H1 (cell line): ENCODE data around the gene NAV2. TPM values are rescaled to one million over a fixed set of nuclear protein-coding genes. Genes with fewer than 3 reads are reported as not detected.

Experiments used
- CTCF ChIA-PET: fragments of 300-600 bp; sonication (Branson Sonifier 250); formaldehyde crosslinking; loops from one replicate; lab custom pipeline; 2021; ENCODE audit not compliant: partially characterized antibody; lab: Charles Lee
- POLR2A ChIA-PET: fragments of 300-600 bp; sonication (Branson Sonifier 250); formaldehyde crosslinking; loops from one replicate; lab custom pipeline; 2021; ENCODE audit warnings: inconsistent platforms; ENCODE audit not compliant: partially characterized antibody; lab: Charles Lee
- DNase-seq, 2 experiments: peaks; one replicate each; pipeline versions ENCODE4 v3.0.0 to v3.0.0-alpha.2; 2010 to 2022; ENCODE audit warnings: low spot score in 2 of 2, low read depth in 1 of 2, mixed read lengths in 1 of 2
- FAIRE-seq: peaks from 2 replicates; lab custom pipeline; 2011; peaks lifted over from hg19 to GRCh38; lab: Jason Lieb, UNC
- H2AFZ ChIP-seq: 2 replicates; pipeline ENCODE4 v1.8.1; 2012; ENCODE audit warnings: low read length, inconsistent platforms
- H2AK5ac ChIP-seq: 2 replicates; pipeline ENCODE4 v1.6.1; 2013; ENCODE audit warnings: low read depth, low read length
- H2BK120ac ChIP-seq: replicated peaks from 2 replicates; pipeline ENCODE3; 2013; ENCODE audit warnings: low read depth, low read length, inconsistent platforms
- H2BK12ac ChIP-seq: 2 replicates; pipeline ENCODE4 v1.6.1; 2013; ENCODE audit warnings: low read depth, low read length
- H2BK15ac ChIP-seq: 2 replicates; pipeline ENCODE4 v1.6.1; 2013; ENCODE audit warnings: low read length
- H2BK20ac ChIP-seq: 2 replicates; pipeline ENCODE4 v1.6.1; 2013; ENCODE audit warnings: low read length
- H2BK5ac ChIP-seq: 2 replicates; pipeline ENCODE4 v1.6.1; 2013; ENCODE audit warnings: low read depth, low read length
- H3K14ac ChIP-seq: 2 replicates; pipeline ENCODE4 v1.6.1; 2013; ENCODE audit warnings: inconsistent platforms; ENCODE audit not compliant: insufficient read length
- H3K18ac ChIP-seq: 2 replicates; pipeline ENCODE4 v1.6.1; 2013; ENCODE audit warnings: low read length; ENCODE audit errors: extremely low read depth
- H3K23ac ChIP-seq: 2 replicates; pipeline ENCODE4 v1.6.1; 2013; ENCODE audit warnings: inconsistent platforms; ENCODE audit not compliant: insufficient read length
- H3K23me2 ChIP-seq: 2 replicates; pipeline ENCODE4 v1.6.1; 2013; ENCODE audit warnings: low read depth, low read length
- H3K27ac ChIP-seq: 2 replicates; pipeline ENCODE4 v1.6.1; 2011; ENCODE audit warnings: low read depth, low read length, inconsistent platforms
- H3K27me3 ChIP-seq, 4 experiments: replicated peaks in 1 of 4; 1 replicate in 1 of 4; 2 replicates in 3 of 4; pipeline versions ENCODE4 v1.6.1 to v1.8.1; 2011 to 2013; ENCODE audit warnings: low read length in 3 of 4, mild to moderate bottlenecking in 3 of 4, inconsistent platforms in 2 of 4, mixed read lengths in 2 of 4, moderate library complexity in 1 of 4; ENCODE audit not compliant: control insufficient read depth in 3 of 4, insufficient read depth in 3 of 4; ENCODE audit errors: extremely low read depth in 1 of 4
- H3K36me3 ChIP-seq, 4 experiments: 2 replicates each; pipeline versions ENCODE4 v1.6.1 to v1.8.1; 2011 to 2013; ENCODE audit warnings: mild to moderate bottlenecking in 4 of 4, low read length in 3 of 4, moderate library complexity in 2 of 4, control low read depth in 1 of 4, inconsistent platforms in 1 of 4; ENCODE audit not compliant: insufficient read depth in 4 of 4, control insufficient read depth in 2 of 4
- H3K4ac ChIP-seq: replicated peaks from 2 replicates; pipeline ENCODE3; 2013; ENCODE audit warnings: low read length, low read depth, mixed read lengths, inconsistent platforms; ENCODE audit not compliant: insufficient read length
- H3K4me1 ChIP-seq, 4 experiments: replicated peaks in 1 of 4; 1 replicate in 1 of 4; 2 replicates in 3 of 4; pipeline versions ENCODE4 v1.6.1 to v1.8.1; 2011 to 2013; ENCODE audit warnings: low read length in 3 of 4, inconsistent platforms in 2 of 4, mixed read lengths in 1 of 4; ENCODE audit not compliant: insufficient read depth in 4 of 4, control insufficient read depth in 3 of 4
- H3K4me2 ChIP-seq, 2 experiments: 2 replicates each; pipeline versions ENCODE4 v1.6.1 to v1.8.1; 2011 to 2013; ENCODE audit warnings: low read depth in 2 of 2, low read length in 2 of 2, control low read depth in 1 of 2, inconsistent platforms in 1 of 2, mild to moderate bottlenecking in 1 of 2; ENCODE audit not compliant: insufficient read depth in 1 of 2
- H3K4me3 ChIP-seq, 4 experiments: fragments of 200-600, 300-600 bp in 1 of 4; sonication (generic), shearing (Covaris generic), sonication (Bioruptor Twin) in 1 of 4; 2 replicates each; pipeline versions ENCODE4 v1.5.1 to v1.8.1; 2011 to 2016; ENCODE audit warnings: low read length in 4 of 4, low read depth in 3 of 4, control low read depth in 2 of 4, inconsistent platforms in 2 of 4, mild to moderate bottlenecking in 2 of 4, mixed read lengths in 1 of 4, moderate library complexity in 1 of 4; ENCODE audit not compliant: insufficient read depth in 2 of 4; ENCODE audit errors: extremely low read depth in 1 of 4
- H3K56ac ChIP-seq: replicated peaks from 2 replicates; pipeline ENCODE3; 2013; ENCODE audit warnings: low read depth, mild to moderate bottlenecking, mixed read lengths, low read length, inconsistent platforms; ENCODE audit not compliant: insufficient read length
- H3K79me1 ChIP-seq: 2 replicates; pipeline ENCODE4 v1.6.1; 2013; ENCODE audit warnings: low read depth, low read length, control low read depth
- H3K79me2 ChIP-seq, 2 experiments: 2 replicates each; pipeline versions ENCODE4 v1.6.1 to v1.8.1; 2012 to 2013; ENCODE audit warnings: low read length in 2 of 2, mild to moderate bottlenecking in 2 of 2, inconsistent platforms in 1 of 2; ENCODE audit not compliant: insufficient read depth in 2 of 2, control insufficient read depth in 1 of 2
- H3K9ac ChIP-seq, 4 experiments: replicated peaks in 1 of 4; 1 replicate in 1 of 4; 2 replicates in 3 of 4; pipeline versions ENCODE4 v1.6.1 to v1.8.1; 2011 to 2013; ENCODE audit warnings: low read depth in 3 of 4, low read length in 3 of 4, control low read depth in 2 of 4, mild to moderate bottlenecking in 2 of 4, moderate library complexity in 2 of 4, inconsistent platforms in 1 of 4; ENCODE audit errors: extremely low read depth in 1 of 4
- H3K9me3 ChIP-seq, 2 experiments: 2 replicates each; pipeline versions ENCODE4 v1.6.1 to v1.8.1; 2012 to 2013; ENCODE audit warnings: mild to moderate bottlenecking in 2 of 2, moderate library complexity in 2 of 2, control low read depth in 1 of 2, inconsistent platforms in 1 of 2, low read depth in 1 of 2, low read length in 1 of 2, mixed read lengths in 1 of 2; ENCODE audit not compliant: insufficient read depth in 2 of 2
- H4K20me1 ChIP-seq, 2 experiments: replicated peaks in 1 of 2; 2 replicates each; pipeline versions ENCODE3 to v1.8.1; 2011 to 2013; ENCODE audit warnings: inconsistent platforms in 2 of 2, low read length in 2 of 2, mild to moderate bottlenecking in 1 of 2; ENCODE audit not compliant: insufficient read depth in 2 of 2, control insufficient read depth in 1 of 2
- H4K5ac ChIP-seq: 2 replicates; pipeline ENCODE4 v1.6.1; 2013; ENCODE audit warnings: low read length, low read depth, mixed read lengths, inconsistent platforms; ENCODE audit not compliant: insufficient read length
- H4K8ac ChIP-seq: 2 replicates; pipeline ENCODE4 v1.8.0; 2013; ENCODE audit warnings: mild to moderate bottlenecking, moderate library complexity, low read length, inconsistent platforms; ENCODE audit not compliant: insufficient read depth; ENCODE audit errors: extremely low read depth
- H4K91ac ChIP-seq: replicated peaks from 2 replicates; pipeline ENCODE3; 2013; ENCODE audit warnings: low read length, mixed read lengths, inconsistent platforms; ENCODE audit not compliant: insufficient read length
- FOSL1 ChIP-seq: IDR thresholded peaks from 2 replicates; pipeline ENCODE4 v1.6.1; 2011; ENCODE audit warnings: mild to moderate bottlenecking, low read depth, low read length, moderate library complexity; ENCODE audit not compliant: insufficient read depth
- GTF2F1 ChIP-seq: IDR thresholded peaks from 2 replicates; pipeline ENCODE4 v1.6.1; 2012; ENCODE audit warnings: low read depth, low read length, improper control_type of control experiment, borderline replicate concordance
- HDAC2 ChIP-seq, 2 experiments: fragments of 300-600 bp in 1 of 2; sonication (generic) in 1 of 2; IDR thresholded peaks; 2 replicates each; pipeline ENCODE4 v1.6.1; 2011 to 2012; ENCODE audit warnings: low read depth in 2 of 2, low read length in 2 of 2, mild to moderate bottlenecking in 2 of 2, moderate library complexity in 2 of 2, borderline replicate concordance in 1 of 2, inconsistent platforms in 1 of 2
- KDM1A ChIP-seq: fragments of 200-600, 300-600 bp; sonication (generic); IDR thresholded peaks from 2 replicates; pipeline ENCODE4 v1.7.1; 2016; ENCODE audit warnings: mild to moderate bottlenecking, low read length, borderline replicate concordance
- KDM4A ChIP-seq: IDR thresholded peaks from one replicate; pipeline ENCODE4 v1.7.1; 2012; ENCODE audit warnings: low read depth, mild to moderate bottlenecking, moderate library complexity, low read length, inconsistent platforms; ENCODE audit not compliant: severe bottlenecking
- SRF ChIP-seq: IDR thresholded peaks from 2 replicates; pipeline ENCODE4 v1.6.1; 2011; ENCODE audit warnings: mild to moderate bottlenecking, low read depth, low read length, moderate library complexity
- TEAD4 ChIP-seq: IDR thresholded peaks from 2 replicates; pipeline ENCODE4 v1.6.1; 2012; ENCODE audit warnings: low read depth, low read length, inconsistent platforms, mixed read lengths
- YY1 ChIP-seq: IDR thresholded peaks from 2 replicates; pipeline ENCODE4 v1.6.1; 2011; ENCODE audit warnings: low read depth, mild to moderate bottlenecking, low read length
- WGBS, 2 experiments: shearing (Covaris generic) in 1 of 2; methylation state at CpG; one replicate each; pipeline versions ENCODE4 v1.1.6 to v1.1.7; 2013 to 2015; ENCODE audit warnings: low lambda C conversion rate in 2 of 2, mixed read lengths in 2 of 2, inconsistent platforms in 1 of 2, low coverage in 1 of 2, missing lambda C conversion rate in 1 of 2; ENCODE audit not compliant: insufficient replicate concordance in 2 of 2, insufficient coverage in 1 of 2, insufficient read length in 1 of 2; ENCODE audit errors: extremely low coverage in 1 of 2, missing lambda C conversion rate in 1 of 2; 5-methylcytosine and 5-hydroxymethylcytosine counted together
- polyA plus RNA-seq, 7 experiments: library from polyadenylated mRNA; depleted of rRNA in 3 of 7; stranded (reverse) in 5 of 7; unstranded in 2 of 7; fragments of >200 nt in 5 of 7; fragments of 200-250 nt in 2 of 7; gene quantifications; 1 replicate in 5 of 7; 2 replicates in 1 of 7; 4 replicates in 1 of 7; pipeline versions ENCODE4 v1.2.1 to v1.2.3, GENCODE V29; 2011 to 2013; ENCODE audit warnings: missing spikeins in 2 of 7, mixed read lengths in 2 of 7
- total RNA-seq: library from RNA; stranded (reverse); fragmentation: NEBNext Ultra II Directional; extraction: Animal tissue kit (Norgen Biotek cat#: 25700); gene quantifications from 2 replicates; pipeline ENCODE4 v1.2.1, GENCODE V29; 2021
- TF ChIP-seq, protein P1 (sequence below): IDR thresholded peaks from 2 replicates; pipeline ENCODE4 v1.6.1; 2012; ENCODE audit warnings: inconsistent platforms

NAV2 gene
- total and polyA plus RNA-seq, 2 of the 8 experiments (the other 6 are each of a cell fraction or from before 2014, with no cell fraction given): 35.6 to 73.6 TPM

DNA sequence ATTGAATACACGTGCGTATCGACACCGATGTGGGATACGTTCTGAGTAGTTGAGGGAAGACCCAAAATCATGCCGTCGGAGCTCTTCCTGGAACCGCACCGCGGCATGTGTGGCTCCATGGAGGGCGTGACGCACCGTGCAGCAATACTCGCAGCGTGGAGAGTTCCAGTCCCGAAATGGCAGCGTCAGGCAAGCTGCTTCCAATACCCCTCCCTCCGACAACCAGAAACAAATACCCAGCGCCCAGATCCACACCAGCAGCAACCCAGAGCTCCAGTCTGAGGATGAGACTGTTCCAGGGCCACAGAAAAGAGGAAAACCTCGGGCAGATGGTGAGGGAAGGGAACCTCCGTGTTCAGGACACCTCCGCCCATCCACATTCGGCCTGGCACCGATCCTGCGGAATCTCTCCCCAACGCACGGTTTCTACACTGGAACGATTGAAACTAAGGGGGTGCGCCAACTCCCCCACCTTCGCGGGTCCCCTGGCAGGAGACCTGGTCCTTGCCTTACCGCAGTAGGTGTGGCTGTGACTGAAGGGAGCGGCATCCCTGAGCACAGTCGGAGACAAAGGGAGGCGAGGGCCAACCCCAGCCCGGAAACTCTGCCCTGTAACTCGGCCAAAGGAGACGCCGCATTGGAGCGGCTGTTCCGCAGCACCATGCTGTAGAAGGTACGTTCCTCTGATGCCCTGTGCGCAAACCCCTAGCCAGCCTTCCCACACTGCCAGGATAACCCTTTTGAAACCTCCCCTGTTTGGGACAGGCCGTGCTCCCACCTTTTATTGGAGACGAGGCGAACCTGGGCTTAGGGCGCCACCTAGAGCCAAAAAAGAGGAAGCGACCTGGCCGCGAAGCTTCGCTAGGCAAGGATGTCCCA, 419.4 kb downstream of the NAV2 start:
- Histone ChIP-seq H3K4ac (no peak overlapping the region), H3K4me1 (peaks cover 0 to 5% (median 4%) of the 10 kb centered on the region in 4 experiments; a peak in 5 of 7 replicates), H3K23me2 (peaks cover 7% of the 10 kb centered on the region; the same call in 1 of the 2 replicates), H3K79me2 (no peaks in the 10 kb centered on the region), H3K4me2 (peak overlapping the region; percentile 80 to 95), H4K20me1 (no peaks in the 10 kb centered on the region), H4K8ac (peak overlapping the region; percentile 90), H2BK120ac (no peak overlapping the region), H3K79me1 (no peaks in the 10 kb centered on the region), H3K9ac (peak overlapping the region in 1 of 4 experiments; percentile 2; a peak in 2 of 7 replicates), H3K9me3 (no peaks in the 10 kb centered on the region), H2BK12ac (peak overlapping the region; percentile 86; the same call in 1 of the 2 replicates), H3K27me3 (peaks cover 8 to 24% (median 17%) of the 10 kb centered on the region in 4 experiments), H3K27ac (no peak overlapping the region), H3K36me3 (no peaks in the 10 kb centered on the region), H4K91ac (peak overlapping the region; percentile 35), H3K18ac (no peak overlapping the region), H2AFZ (peak overlapping the region; percentile 93), H3K14ac (no peak overlapping the region), H2BK5ac (no peak overlapping the region), H2AK5ac (no peak overlapping the region), H3K56ac (no peak overlapping the region), H2BK15ac (peak overlapping the region; percentile 20; the same call in 1 of the 2 replicates), H3K23ac (no peak overlapping the region), H2BK20ac (0 out of 2 replicates have a peak overlapping the region, but pooled peaks have one; percentile 23), H4K5ac (no peak overlapping the region), H3K4me3 (peak overlapping the region; percentile 26 to 77 (median 64); a peak in 7 of 8 replicates)
- CTCF ChIA-PET: interaction anchor here (0.6 to 7.4 kb wide), 54 partner anchors 9 to 1744 kb away, joined by 3 to 102 read pairs (median 4); partner anchors contain the start of gene DBX1
- DNase-seq (peak in 1 of 2 experiments; percentile 85), FAIRE-seq (peak; percentile 65)
- WGBS, 2 experiments: 16% methylated on average over 51 of the region's 51 CpGs; no CpG with 5 or more reads in 1 of the 2 experiments
- POLR2A ChIA-PET: interaction anchor here (1.8 kb wide), 1 partner anchor 9 kb away, joined by 4 read pairs; no protein-coding TSS in a partner anchor
- TF ChIP-seq SRF (no peak), FOSL1 (no peak), HDAC2 (IDR thresholded peaks at IDR 0.05; ENCODE audit: borderline replicate concordance in 1 of 2, low read depth in 2 of 2, low read length in 2 of 2) (no peak), TEAD4 (no peak), YY1 (no peak), KDM4A (peak; percentile 89), KDM1A (no peak), GTF2F1 (no peak)
- TF ChIP-seq, protein P1, sequence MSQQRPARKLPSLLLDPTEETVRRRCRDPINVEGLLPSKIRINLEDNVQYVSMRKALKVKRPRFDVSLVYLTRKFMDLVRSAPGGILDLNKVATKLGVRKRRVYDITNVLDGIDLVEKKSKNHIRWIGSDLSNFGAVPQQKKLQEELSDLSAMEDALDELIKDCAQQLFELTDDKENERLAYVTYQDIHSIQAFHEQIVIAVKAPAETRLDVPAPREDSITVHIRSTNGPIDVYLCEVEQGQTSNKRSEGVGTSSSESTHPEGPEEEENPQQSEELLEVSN: 0 out of 2 replicates have a peak, but pooled peaks have one; percentile 12
